ENCODE results near the gene C12orf57. TPM values are rescaled to one million over a fixed set of nuclear protein-coding genes. Genes with fewer than 3 reads are reported as not detected.

Gene C12orf57
- polyA plus RNA-seq, 4 donors, result 124 to 184 (median 147) TPM

- no peak for DNase-seq (ENCODE audit: low read depth in 4 of 4, low spot score in 3 of 4)
Measured at GRCh38 chr12:6952121-6952862, 8.5 kb downstream of the C12orf57 start.

DNA sequence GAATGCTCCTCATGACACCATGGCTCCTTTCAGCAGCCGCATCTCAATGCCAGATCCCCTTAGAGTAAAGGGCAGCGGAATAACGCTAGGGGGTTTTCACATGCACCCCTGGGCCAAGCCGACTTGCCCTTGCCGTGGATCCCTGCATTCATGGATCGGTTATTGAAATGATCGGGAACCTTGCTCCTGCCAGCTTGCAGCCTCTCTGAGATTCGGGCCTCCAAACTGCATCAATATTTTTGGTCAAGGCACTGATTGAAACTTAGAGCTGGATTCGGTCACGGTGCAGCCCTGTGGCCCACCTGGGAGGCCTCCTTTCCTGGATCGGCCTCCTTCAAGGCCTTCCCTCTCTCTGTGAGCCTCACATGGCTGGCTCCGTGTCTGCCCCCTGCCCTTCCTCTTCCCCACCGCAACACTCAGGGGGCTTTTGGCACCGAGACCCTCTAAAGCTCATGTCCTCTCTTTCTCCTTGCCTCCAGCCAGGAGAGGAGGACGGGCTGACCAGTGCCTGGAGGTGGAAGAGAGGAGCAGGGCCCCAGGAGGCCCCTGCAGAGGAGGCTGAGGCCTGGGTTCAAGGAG, 9.1 kb downstream of the C12orf57 start:
- DNase-seq (ENCODE audit: low read depth in 4 of 4, low spot score in 3 of 4), result no peak

DNA sequence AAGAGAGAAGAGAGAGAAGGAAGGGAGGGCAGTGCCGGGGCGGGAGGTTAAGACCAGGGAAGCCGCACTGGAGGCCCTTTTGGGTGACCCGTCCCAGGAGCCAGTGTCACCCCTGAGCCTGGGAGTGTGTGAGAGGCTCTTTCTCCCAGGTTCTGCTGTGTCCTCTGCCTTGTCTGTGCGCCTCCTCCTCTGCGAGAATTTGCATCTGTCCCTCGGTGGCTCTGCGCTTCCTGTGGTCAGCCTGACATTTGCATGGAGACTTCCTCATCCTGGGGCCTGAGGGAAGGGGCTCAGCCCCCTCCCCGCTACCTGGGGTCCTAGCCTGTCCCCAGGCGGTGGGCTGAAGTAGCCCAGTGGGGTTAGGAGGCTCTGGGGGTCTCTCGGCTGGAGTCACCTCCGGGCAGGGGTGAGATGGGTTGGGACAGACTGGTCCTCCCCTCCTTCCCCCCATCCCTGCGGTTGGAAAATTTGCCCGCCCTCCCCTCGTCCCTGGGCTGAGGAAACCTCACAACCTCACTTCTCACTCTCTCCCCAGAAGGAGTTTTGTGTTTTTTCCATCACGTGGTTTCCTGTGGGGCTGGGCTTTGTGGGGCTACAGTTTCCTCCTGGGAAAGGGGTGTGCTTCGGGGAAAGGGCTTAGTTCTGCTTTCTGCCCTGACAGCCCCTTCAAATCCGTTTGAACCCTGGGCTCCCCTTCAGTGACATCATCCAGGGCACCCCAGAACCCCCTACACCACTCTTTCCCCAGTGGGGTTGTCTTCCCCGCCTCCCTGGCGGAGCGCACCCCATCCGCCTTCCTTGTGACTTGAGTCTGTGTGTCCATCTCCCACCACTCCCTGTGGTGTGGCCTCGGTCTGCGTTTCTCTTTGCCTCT, 9.9 kb downstream of the C12orf57 start:
- DNase-seq (ENCODE audit: low read depth in 4 of 4, low spot score in 3 of 4), result no peak

DNA sequence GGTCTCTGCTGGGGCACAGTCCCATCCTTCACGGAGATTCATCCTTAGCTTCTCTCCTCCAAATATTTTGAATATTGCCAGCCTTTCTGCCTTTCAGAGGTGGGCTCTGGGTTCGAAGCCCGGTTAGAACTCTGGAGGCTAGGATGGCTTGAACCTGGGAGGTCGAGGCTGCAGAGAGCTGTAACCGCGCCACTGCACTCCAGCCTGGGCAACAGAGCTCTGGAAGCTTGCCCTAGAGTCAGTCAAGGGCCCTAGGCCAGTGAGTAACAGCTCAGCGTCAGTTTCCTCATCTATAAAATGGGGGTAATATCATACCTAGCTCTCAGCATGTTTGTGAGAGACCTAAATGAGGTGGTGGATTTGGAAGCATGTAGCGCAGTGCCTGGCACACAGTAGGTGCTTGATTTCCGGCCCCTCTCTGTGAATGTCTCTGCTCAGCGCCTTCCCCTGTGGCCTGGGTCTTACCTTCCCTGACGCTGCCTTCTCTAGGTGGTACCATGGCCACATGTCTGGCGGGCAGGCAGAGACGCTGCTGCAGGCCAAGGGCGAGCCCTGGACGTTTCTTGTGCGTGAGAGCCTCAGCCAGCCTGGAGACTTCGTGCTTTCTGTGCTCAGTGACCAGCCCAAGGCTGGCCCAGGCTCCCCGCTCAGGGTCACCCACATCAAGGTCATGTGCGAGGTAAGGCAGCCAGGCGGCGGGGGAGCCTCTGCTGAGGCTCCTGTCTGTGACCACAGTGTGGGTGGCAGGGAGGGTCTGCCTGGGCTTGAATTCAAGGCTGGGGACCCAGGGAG, 10.7 kb downstream of the C12orf57 start:
- DNase-seq (ENCODE audit: low read depth in 4 of 4, low spot score in 3 of 4), result no peak

GRCh38 chr12:6955108-6956020, 11.5 kb downstream of the C12orf57 start:
- no peak for DNase-seq (ENCODE audit: low read depth in 4 of 4, low spot score in 3 of 4)

GRCh38 chr12:6956021-6956727, 12.4 kb downstream of the C12orf57 start:
- no peak for DNase-seq (ENCODE audit: low read depth in 4 of 4, low spot score in 3 of 4)

GRCh38 chr12:6957151-6957701, 13.4 kb downstream of the C12orf57 start:
- no peak for DNase-seq (ENCODE audit: low read depth in 4 of 4, low spot score in 3 of 4)

DNA sequence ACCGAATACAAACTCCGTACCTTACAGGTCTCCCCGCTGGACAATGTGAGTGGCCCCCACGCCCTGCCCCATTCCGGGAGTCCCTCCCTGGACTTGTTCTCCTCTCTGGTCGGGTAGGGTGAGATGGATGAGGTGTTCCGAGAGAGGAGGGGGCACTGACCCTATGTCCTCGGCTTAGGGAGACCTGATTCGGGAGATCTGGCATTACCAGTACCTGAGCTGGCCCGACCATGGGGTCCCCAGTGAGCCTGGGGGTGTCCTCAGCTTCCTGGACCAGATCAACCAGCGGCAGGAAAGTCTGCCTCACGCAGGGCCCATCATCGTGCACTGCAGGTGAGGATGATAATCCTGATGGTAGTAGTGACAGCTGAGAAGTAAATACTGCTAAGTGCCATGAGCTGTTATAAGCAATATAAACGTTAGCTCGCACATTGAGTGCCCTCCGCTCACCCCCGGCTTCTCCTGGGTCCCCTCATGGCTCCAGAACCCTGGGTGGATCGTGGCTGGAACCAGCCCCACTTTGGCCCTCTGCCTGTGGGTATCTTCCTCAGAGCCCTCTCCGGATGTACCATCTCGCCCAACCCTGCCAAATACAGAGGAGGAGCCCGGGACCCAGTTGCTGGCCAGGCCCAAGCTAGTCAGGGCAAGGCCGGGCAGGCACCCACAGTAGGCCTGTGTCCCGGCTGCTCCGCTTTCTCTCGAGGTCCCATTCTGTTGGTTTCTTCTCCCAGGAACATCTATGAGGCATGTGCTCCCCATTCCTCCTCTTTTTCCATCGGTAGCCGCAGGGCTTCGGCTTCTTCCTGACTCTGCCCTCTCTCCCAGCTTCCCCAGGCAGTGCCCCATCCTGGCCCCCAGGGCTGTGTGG, 14.2 kb downstream of the C12orf57 start:
- no peak for DNase-seq (ENCODE audit: low read depth in 4 of 4, low spot score in 3 of 4)

- DNase-seq (ENCODE audit: low read depth in 4 of 4, low spot score in 3 of 4), result no peak
Measured at GRCh38 chr12:6958609-6959057, 14.8 kb downstream of the C12orf57 start.

- no peak for DNase-seq (ENCODE audit: low read depth in 4 of 4, low spot score in 3 of 4)
Measured at GRCh38 chr12:6959058-6959804, 15.4 kb downstream of the C12orf57 start.

DNA sequence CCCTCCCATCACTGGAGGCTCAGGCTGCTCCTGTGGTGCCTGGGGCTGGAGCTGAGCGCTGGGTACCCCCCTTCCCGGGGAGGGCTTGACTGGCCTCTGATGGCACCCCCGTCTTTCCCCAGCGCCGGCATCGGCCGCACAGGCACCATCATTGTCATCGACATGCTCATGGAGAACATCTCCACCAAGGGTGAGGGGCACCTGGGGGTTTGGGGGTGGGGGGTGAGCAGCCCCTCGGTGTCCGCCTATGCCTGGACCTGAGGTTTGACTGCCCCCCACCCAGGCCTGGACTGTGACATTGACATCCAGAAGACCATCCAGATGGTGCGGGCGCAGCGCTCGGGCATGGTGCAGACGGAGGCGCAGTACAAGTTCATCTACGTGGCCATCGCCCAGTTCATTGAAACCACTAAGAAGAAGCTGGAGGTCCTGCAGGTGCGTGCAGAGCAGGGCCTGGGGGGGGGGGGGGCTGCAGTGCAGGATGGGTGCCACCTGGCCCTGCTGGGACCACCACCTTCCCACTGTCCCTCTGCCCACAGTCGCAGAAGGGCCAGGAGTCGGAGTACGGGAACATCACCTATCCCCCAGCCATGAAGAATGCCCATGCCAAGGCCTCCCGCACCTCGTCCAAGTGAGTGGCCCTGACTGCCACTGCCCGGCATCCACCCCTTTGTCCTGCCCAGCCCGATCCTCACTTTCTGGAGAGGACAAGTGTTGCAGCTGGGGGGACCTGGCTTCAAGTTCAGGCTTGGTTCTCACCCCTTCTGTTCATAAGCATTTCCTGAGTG, 16.2 kb downstream of the C12orf57 start:
- no peak for DNase-seq (ENCODE audit: low read depth in 4 of 4, low spot score in 3 of 4)

GRCh38 chr12:6960593-6961277, 16.9 kb downstream of the C12orf57 start:
- DNase-seq (ENCODE audit: low read depth in 4 of 4, low spot score in 3 of 4), result no peak

DNA sequence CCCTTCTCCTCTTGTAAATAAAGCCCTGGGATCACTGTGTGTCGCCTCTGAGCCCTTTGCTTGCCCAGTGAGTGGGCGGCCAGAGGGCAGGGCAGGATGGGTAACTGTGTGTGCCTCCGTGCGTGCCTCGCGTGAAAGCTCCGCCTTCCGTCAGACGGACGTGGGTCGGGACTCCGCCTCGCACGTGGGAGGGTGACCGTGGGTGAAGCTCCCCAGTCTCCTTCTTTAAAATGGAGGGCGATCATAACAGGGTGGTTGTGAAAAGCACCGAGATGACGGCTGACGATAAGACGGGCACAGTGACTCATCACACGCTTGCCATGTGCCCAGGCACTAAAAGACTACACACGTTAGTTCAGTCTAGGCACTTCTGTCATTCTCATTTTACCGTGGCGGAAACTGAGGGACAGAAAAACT, 17.5 kb downstream of the C12orf57 start:
- no peak for DNase-seq (ENCODE audit: low read depth in 4 of 4, low spot score in 3 of 4)

DNA sequence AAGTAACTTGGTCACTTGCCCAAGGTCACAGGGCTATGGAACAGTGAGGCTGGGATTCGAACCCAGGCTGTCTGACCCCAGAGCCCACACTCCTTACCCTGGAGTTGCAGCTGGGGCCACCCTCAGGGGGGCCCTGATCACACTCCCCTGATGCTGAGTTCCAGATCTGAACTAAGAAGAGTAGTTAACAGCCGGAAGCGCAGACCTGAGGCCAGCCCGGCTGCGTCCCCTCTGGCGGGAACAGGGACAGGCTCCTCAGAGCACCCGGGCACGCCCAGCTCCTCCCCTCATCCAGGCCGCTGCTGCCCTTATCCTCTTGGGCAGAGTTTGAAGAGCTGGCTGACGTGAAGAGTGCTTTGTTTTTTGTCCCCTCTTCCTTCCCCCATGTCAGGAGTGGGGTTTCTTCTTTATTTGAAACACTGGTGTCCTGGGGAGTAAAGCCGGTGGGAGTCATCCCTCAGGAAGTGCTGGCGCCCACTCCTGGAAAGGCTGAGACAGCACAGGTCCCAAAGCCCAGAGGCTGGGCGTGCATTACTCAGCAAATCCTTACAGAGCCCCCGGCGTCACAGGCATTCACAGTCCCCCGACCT, 18.0 kb downstream of the C12orf57 start:
- peak in 1 of 4 donors; percentile 51 for DNase-seq (ENCODE audit: low read depth in 4 of 4, low spot score in 3 of 4)
